Stimulated activated CD8-positive, alpha-beta memory T cell treated with anti-CD3 and anti-CD28 coated beads, Interleukin-12 subunit alpha, Interleukin-12 subunit beta, amount 100 ng/mL, for 1 hour (primary cell): ENCODE results near the gene CELA2B.

Experiments used
- DNase-seq: peaks from one replicate; pipeline ENCODE4 v3.0.0-alpha.2; 2020; ENCODE audit warnings: low read depth

CELA2B gene

GRCh38 chr1:15526021-15526489, 50.2 kb downstream of the CELA2B start:
- DNase-seq = no peak

GRCh38 chr1:15526490-15527339, 50.8 kb downstream of the CELA2B start, which contains the start of gene DNAJC16:
TSS of gene DNAJC16 (plus strand) at chr1:15526848. CDS start at chr1:15529106, 2,258 bp downstream.
- DNase-seq = peak; percentile 95

- no peak for DNase-seq
Observed at GRCh38 chr1:15531003-15531402, 55.1 kb downstream of the CELA2B start.

- no peak for DNase-seq
Observed at GRCh38 chr1:15531682-15532081, 55.8 kb downstream of the CELA2B start.

- no peak for DNase-seq
Observed at GRCh38 chr1:15538771-15539170, 62.9 kb downstream of the CELA2B start.

GRCh38 chr1:15540186-15540585, 64.3 kb downstream of the CELA2B start:
- DNase-seq = no peak
